ENCODE measurements around the gene DAZAP1.

Gene DAZAP1

GRCh38 chr19:1384085-1384462, 23.3 kb upstream of the DAZAP1 start:
- Histone ChIP-seq H3K4me3 (ENCODE audit: low read length in 2 of 2) (peak overlapping the region; percentile 89 to 90), H3K27ac (replicated peaks; ENCODE audit: low read length) (no peak overlapping the region), H3K9ac (ENCODE audit: low read depth, low read length, poor library complexity) (peak overlapping the region; percentile 99), H3K18ac (ENCODE audit: low read length) (peak overlapping the region; percentile 83), H2BK5ac (ENCODE audit: low read length) (peak overlapping the region; percentile 94), H4K8ac (ENCODE audit: low read depth, low read length) (peak overlapping the region; percentile 43), H2AFZ (ENCODE audit: low read length) (peak overlapping the region; percentile 91), H3K4me1 (ENCODE audit: control insufficient read depth in 2 of 2, insufficient read depth in 1 of 2, low read depth in 1 of 2, low read length in 2 of 2) (peaks cover 5 to 14% of the 10 kb centered on the region in 2 donors), H2AK5ac (ENCODE audit: low read depth, low read length) (peak overlapping the region; percentile 94), H3K27me3 (ENCODE audit: control insufficient read depth in 3 of 3, insufficient read depth in 3 of 3, low read depth in 1 of 3, low read length in 3 of 3) (peaks cover 0 to 2% (median 0%) of the 10 kb centered on the region in 3 experiments), H2BK12ac (ENCODE audit: low read length) (peak overlapping the region; percentile 84), H4K91ac (ENCODE audit: low read depth, low read length, poor library complexity) (no peak overlapping the region), H3K9me3 (replicated peaks in 1 of 2; ENCODE audit: control insufficient read depth in 2 of 2, insufficient read depth in 1 of 2, low read depth in 1 of 2, low read length in 2 of 2) (peaks cover 0 to 3% of the 10 kb centered on the region in 2 donors), H3K79me1 (ENCODE audit: low read depth, low read length) (peaks cover 20% of the 10 kb centered on the region), H3K14ac (ENCODE audit: low read length) (peak overlapping the region; percentile 71), H3K23ac (ENCODE audit: low read depth, low read length, poor library complexity) (peak overlapping the region; percentile 80), H2BK120ac (ENCODE audit: low read depth, low read length) (no peak overlapping the region), H3K36me3 (replicated peaks in 1 of 2; ENCODE audit: control insufficient read depth in 2 of 2, insufficient read depth in 2 of 2, low read length in 2 of 2) (peaks cover 11% of the 10 kb centered on the region in 2 donors), H3K4ac (ENCODE audit: low read length) (peak overlapping the region; percentile 93), H3K4me2 (ENCODE audit: insufficient read depth, low read length, poor library complexity, severe bottlenecking) (peak overlapping the region; percentile 98), H2BK15ac (ENCODE audit: low read length) (peak overlapping the region; percentile 97)
- no peak for DNase-seq (ENCODE audit: low spot score)
- no CpG with 5 or more reads among the region's 23 CpGs for WGBS, 2 donors (ENCODE audit: extremely low coverage in 2 of 2, insufficient read length in 2 of 2, insufficient replicate concordance in 1 of 2)

DNA sequence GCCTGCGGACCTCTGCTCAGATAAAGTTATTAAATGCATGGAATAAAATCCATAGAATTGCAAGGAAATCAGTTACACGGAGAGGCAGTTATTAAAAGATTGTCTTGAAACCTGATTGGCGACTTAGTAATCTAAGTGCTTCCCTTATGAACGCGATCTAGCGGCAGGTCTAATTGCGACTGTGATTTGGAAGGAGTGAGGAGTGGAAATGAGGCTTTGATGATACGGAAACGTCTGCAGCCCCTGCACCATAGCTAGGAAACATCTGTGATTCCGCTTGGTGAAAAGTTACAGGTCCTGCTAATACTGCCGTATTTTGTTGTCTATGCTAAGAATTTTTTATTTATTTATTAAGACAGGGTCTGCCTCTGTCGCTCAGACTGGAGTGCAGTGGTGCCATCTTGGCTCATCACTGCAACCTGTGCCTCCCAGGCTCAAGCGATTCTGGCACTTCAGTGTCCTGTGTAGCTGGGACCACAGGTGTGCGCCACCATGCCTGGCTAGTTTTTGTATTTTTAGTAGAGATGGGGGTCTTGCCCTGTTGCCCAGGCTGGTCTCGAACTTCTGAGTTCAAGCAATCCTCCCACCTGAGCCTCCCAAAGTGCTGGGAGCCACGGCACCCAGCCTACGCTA, 22.8 kb upstream of the DAZAP1 start:
- Histone ChIP-seq H3K27me3 (ENCODE audit: control insufficient read depth in 3 of 3, insufficient read depth in 3 of 3, low read depth in 1 of 3, low read length in 3 of 3) (peaks cover 0 to 2% (median 0%) of the 10 kb centered on the region in 3 experiments), H2AK5ac (ENCODE audit: low read depth, low read length) (peak overlapping the region; percentile 94), H3K36me3 (replicated peaks in 1 of 2; ENCODE audit: control insufficient read depth in 2 of 2, insufficient read depth in 2 of 2, low read length in 2 of 2) (peaks cover 14 to 16% of the 10 kb centered on the region in 2 donors), H3K23ac (ENCODE audit: low read depth, low read length, poor library complexity) (no peak overlapping the region), H3K4ac (ENCODE audit: low read length) (no peak overlapping the region), H2BK12ac (ENCODE audit: low read length) (no peak overlapping the region), H3K4me2 (ENCODE audit: insufficient read depth, low read length, poor library complexity, severe bottlenecking) (peak overlapping the region; percentile 98), H2BK120ac (ENCODE audit: low read depth, low read length) (no peak overlapping the region), H4K8ac (ENCODE audit: low read depth, low read length) (no peak overlapping the region), H3K4me1 (ENCODE audit: control insufficient read depth in 2 of 2, insufficient read depth in 1 of 2, low read depth in 1 of 2, low read length in 2 of 2) (peaks cover 5 to 14% of the 10 kb centered on the region in 2 donors), H2BK15ac (ENCODE audit: low read length) (peak overlapping the region; percentile 97), H2AFZ (ENCODE audit: low read length) (peak overlapping the region; percentile 91), H2BK5ac (ENCODE audit: low read length) (peak overlapping the region; percentile 94), H3K14ac (ENCODE audit: low read length) (no peak overlapping the region), H3K18ac (ENCODE audit: low read length) (no peak overlapping the region), H4K91ac (ENCODE audit: low read depth, low read length, poor library complexity) (no peak overlapping the region), H3K9ac (ENCODE audit: low read depth, low read length, poor library complexity) (no peak overlapping the region), H3K4me3 (ENCODE audit: low read length in 2 of 2) (peak overlapping the region; percentile 89 to 90), H3K9me3 (replicated peaks in 1 of 2; ENCODE audit: control insufficient read depth in 2 of 2, insufficient read depth in 1 of 2, low read depth in 1 of 2, low read length in 2 of 2) (peaks cover 0 to 4% of the 10 kb centered on the region in 2 donors), H3K79me1 (ENCODE audit: low read depth, low read length) (peaks cover 21% of the 10 kb centered on the region), H3K27ac (replicated peaks; ENCODE audit: low read length) (no peak overlapping the region)
- DNase-seq (ENCODE audit: low spot score), result no peak
- no CpG with 5 or more reads among the region's 17 CpGs for WGBS, 2 donors (ENCODE audit: extremely low coverage in 2 of 2, insufficient read length in 2 of 2, insufficient replicate concordance in 1 of 2)

DNA sequence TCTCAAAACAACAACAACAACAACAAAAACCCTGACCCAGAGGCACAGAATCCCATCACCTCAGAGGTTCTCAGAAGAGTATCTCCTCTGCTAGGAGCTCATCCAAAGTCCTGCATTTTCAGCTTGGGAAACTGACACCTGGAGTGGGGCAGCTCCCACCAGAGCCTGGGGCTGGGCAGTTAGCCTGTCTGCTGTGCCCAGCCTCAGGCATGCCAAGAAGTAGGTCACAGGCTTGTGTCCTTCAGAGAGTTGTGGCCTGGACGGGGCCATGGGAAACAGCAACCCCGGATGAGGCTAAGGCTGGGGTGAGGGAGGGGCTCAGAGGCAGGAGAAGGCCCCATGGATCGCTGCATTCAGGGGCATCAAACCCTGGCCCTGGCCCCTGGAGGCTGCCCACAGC, 21.6 kb upstream of the DAZAP1 start:
- Histone ChIP-seq H2AFZ (ENCODE audit: low read length) (no peak overlapping the region), H3K4me2 (ENCODE audit: insufficient read depth, low read length, poor library complexity, severe bottlenecking) (no peak overlapping the region), H3K23ac (ENCODE audit: low read depth, low read length, poor library complexity) (no peak overlapping the region), H3K14ac (ENCODE audit: low read length) (no peak overlapping the region), H3K4me1 (ENCODE audit: control insufficient read depth in 2 of 2, insufficient read depth in 1 of 2, low read depth in 1 of 2, low read length in 2 of 2) (peaks cover 5 to 10% of the 10 kb centered on the region in 2 donors), H3K79me1 (ENCODE audit: low read depth, low read length) (peaks cover 23% of the 10 kb centered on the region), H3K9me3 (replicated peaks in 1 of 2; ENCODE audit: control insufficient read depth in 2 of 2, insufficient read depth in 1 of 2, low read depth in 1 of 2, low read length in 2 of 2) (peaks cover 0 to 4% of the 10 kb centered on the region in 2 donors), H2BK5ac (ENCODE audit: low read length) (no peak overlapping the region), H4K91ac (ENCODE audit: low read depth, low read length, poor library complexity) (no peak overlapping the region), H3K9ac (ENCODE audit: low read depth, low read length, poor library complexity) (no peak overlapping the region), H3K18ac (ENCODE audit: low read length) (no peak overlapping the region), H2BK12ac (ENCODE audit: low read length) (no peak overlapping the region), H3K27me3 (ENCODE audit: control insufficient read depth in 3 of 3, insufficient read depth in 3 of 3, low read depth in 1 of 3, low read length in 3 of 3) (peaks cover 0 to 2% (median 0%) of the 10 kb centered on the region in 3 experiments), H2BK120ac (ENCODE audit: low read depth, low read length) (no peak overlapping the region), H3K36me3 (replicated peaks in 1 of 2; ENCODE audit: control insufficient read depth in 2 of 2, insufficient read depth in 2 of 2, low read length in 2 of 2) (peaks cover 15 to 25% of the 10 kb centered on the region in 2 donors), H3K4me3 (ENCODE audit: low read length in 2 of 2) (no peak overlapping the region), H2AK5ac (ENCODE audit: low read depth, low read length) (no peak overlapping the region), H4K8ac (ENCODE audit: low read depth, low read length) (no peak overlapping the region), H3K4ac (ENCODE audit: low read length) (no peak overlapping the region), H3K27ac (replicated peaks; ENCODE audit: low read length) (no peak overlapping the region), H2BK15ac (ENCODE audit: low read length) (no peak overlapping the region)
- no CpG with 5 or more reads among the region's 3 CpGs for WGBS, 2 donors (ENCODE audit: extremely low coverage in 2 of 2, insufficient read length in 2 of 2, insufficient replicate concordance in 1 of 2)
- DNase-seq (ENCODE audit: low spot score), result no peak

DNA sequence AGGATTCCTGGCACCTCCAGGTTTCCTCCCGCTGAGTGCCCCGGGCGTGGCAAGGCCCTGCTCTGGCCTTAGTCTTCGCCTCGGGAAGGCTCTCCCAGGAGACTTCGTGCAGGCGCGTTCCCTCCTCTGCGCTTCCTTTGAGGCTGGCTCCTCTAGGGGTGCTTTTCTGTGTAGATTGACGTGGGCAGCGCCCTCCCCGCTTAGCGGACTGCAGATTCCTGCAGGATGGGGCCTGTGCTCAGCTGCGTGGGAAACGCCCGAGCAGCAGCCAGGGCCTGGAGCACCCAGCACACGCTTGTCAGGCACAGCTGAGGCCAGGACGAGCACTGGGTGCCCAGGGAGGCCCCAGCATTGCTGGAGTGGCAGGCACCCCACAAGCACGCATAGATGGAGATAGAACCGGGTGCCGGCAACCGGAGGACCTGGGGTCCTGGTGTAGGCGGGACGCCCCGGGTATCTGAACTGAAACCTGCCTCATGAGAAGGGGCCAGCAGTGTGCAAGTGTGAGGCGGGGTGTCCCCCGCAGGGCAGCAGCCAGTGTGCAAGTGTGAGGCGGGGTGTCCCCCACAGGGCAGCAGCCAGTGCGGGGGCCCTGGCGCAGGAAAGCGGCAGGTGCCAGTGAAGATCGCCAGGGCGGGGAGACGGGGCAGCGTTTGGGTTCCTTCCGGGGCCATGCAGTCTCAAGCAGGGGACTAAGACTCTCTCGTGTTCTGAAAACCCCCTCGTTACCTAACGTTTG, 20.3 kb upstream of the DAZAP1 start:
- Histone ChIP-seq H3K27me3 (ENCODE audit: control insufficient read depth in 3 of 3, insufficient read depth in 3 of 3, low read depth in 1 of 3, low read length in 3 of 3) (peaks cover 0 to 2% (median 0%) of the 10 kb centered on the region in 3 experiments), H2AFZ (ENCODE audit: low read length) (no peak overlapping the region), H2AK5ac (ENCODE audit: low read depth, low read length) (no peak overlapping the region), H4K8ac (ENCODE audit: low read depth, low read length) (no peak overlapping the region), H3K4me1 (ENCODE audit: control insufficient read depth in 2 of 2, insufficient read depth in 1 of 2, low read depth in 1 of 2, low read length in 2 of 2) (peaks cover 0 to 4% of the 10 kb centered on the region in 2 donors), H2BK12ac (ENCODE audit: low read length) (peak overlapping the region; percentile 41), H3K9me3 (replicated peaks in 1 of 2; ENCODE audit: control insufficient read depth in 2 of 2, insufficient read depth in 1 of 2, low read depth in 1 of 2, low read length in 2 of 2) (peaks cover 0 to 4% of the 10 kb centered on the region in 2 donors), H3K79me1 (ENCODE audit: low read depth, low read length) (peaks cover 21% of the 10 kb centered on the region), H3K9ac (ENCODE audit: low read depth, low read length, poor library complexity) (no peak overlapping the region), H4K91ac (ENCODE audit: low read depth, low read length, poor library complexity) (no peak overlapping the region), H3K18ac (ENCODE audit: low read length) (no peak overlapping the region), H3K4me3 (ENCODE audit: low read length in 2 of 2) (no peak overlapping the region), H3K23ac (ENCODE audit: low read depth, low read length, poor library complexity) (no peak overlapping the region), H2BK15ac (ENCODE audit: low read length) (no peak overlapping the region), H3K4ac (ENCODE audit: low read length) (no peak overlapping the region), H2BK5ac (ENCODE audit: low read length) (no peak overlapping the region), H3K4me2 (ENCODE audit: insufficient read depth, low read length, poor library complexity, severe bottlenecking) (no peak overlapping the region), H2BK120ac (ENCODE audit: low read depth, low read length) (no peak overlapping the region), H3K27ac (replicated peaks; ENCODE audit: low read length) (no peak overlapping the region), H3K36me3 (replicated peaks in 1 of 2; ENCODE audit: control insufficient read depth in 2 of 2, insufficient read depth in 2 of 2, low read length in 2 of 2) (peaks cover 19 to 31% of the 10 kb centered on the region in 2 donors), H3K14ac (ENCODE audit: low read length) (no peak overlapping the region)
- no peak for DNase-seq (ENCODE audit: low spot score)
- WGBS, 2 donors (ENCODE audit: extremely low coverage in 2 of 2, insufficient read length in 2 of 2, insufficient replicate concordance in 1 of 2), result no CpG with 5 or more reads among the region's 39 CpGs
